NB4 (cell line): ENCODE measurements around the gene FLT4.

ENCODE experiments used
- DNase-seq: peaks from one replicate; pipeline ENCODE4 v3.0.0; 2010; ENCODE audit warnings: low read depth
- H3K4me3 ChIP-seq: one replicate; pipeline ENCODE4 v1.5.1; 2011; ENCODE audit warnings: mild to moderate bottlenecking, low read depth, low read length, moderate library complexity
- CTCF ChIP-seq: IDR thresholded peaks from one replicate; pipeline ENCODE4 v1.5.1; 2012; ENCODE audit warnings: low read depth, low read length
- MYC ChIP-seq: IDR thresholded peaks from 2 replicates; pipeline ENCODE4 v1.6.1; 2011; ENCODE audit warnings: low read depth, low read length
- POLR2A ChIP-seq: IDR thresholded peaks from 2 replicates; pipeline ENCODE4 v1.6.1; 2011; ENCODE audit warnings: mild to moderate bottlenecking; ENCODE audit not compliant: insufficient read length; ENCODE audit errors: extremely low read depth
- TF ChIP-seq, protein P1 (sequence below): IDR thresholded peaks from 2 replicates; pipeline ENCODE4 v1.6.1; 2011; ENCODE audit warnings: low read depth, low read length

The FLT4 gene

GRCh38 chr5:180647465-180647864, 1.9 kb downstream of the FLT4 start:
- TF ChIP-seq MYC (no peak), POLR2A (no peak), CTCF (no peak)
- TF ChIP-seq, protein P1, sequence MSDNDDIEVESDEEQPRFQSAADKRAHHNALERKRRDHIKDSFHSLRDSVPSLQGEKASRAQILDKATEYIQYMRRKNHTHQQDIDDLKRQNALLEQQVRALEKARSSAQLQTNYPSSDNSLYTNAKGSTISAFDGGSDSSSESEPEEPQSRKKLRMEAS: no peak
- no peak for DNase-seq
- H3K4me3 ChIP-seq: no peak overlapping the region

- TF ChIP-seq, protein P1: no peak
- TF ChIP-seq MYC: no peak
- no peak for TF ChIP-seq POLR2A
- no peak for TF ChIP-seq CTCF
- DNase-seq: no peak
- no peak overlapping the region for H3K4me3 ChIP-seq
These were observed 2.5 kb downstream of the FLT4 start for GRCh38 chr5:180646963-180647305.

DNA sequence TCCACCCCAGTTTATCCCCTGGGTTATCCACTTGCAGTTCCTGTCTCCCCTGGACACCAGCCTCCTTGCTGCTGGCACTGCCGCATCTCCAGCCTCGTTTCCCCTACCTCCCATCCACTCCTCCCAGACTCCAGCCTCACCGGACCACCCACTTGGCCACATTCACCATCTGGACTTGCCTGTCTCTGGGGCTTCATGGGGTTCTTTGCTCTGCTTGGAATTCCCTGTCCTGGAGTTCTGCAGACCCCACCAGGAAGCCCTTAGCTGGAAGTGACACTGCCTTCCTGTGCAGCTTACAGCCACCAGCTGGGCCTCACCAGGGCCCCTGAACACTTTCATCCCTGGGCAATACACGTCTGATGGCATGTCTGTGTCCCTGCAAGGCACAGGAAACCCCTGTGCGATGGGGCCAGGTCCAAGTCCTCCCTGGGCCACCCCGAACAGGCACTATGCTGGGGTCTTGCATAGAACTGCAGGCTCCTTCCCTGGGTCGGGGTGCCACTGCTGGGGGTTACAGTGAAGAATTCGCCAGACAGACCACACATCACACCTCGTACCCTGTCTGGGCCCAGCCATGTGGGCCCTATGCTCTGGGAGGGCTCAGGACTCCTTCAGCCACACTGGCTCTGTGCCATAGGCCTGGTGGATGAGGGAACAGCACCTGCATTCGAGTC, 3.0 kb downstream of the FLT4 start:
- no peak overlapping the region for H3K4me3 ChIP-seq
- DNase-seq: no peak
- no peak for TF ChIP-seq POLR2A

- DNase-seq: no peak
- no peak overlapping the region for H3K4me3 ChIP-seq
- TF ChIP-seq MYC (no peak), POLR2A (no peak), CTCF (no peak)
- TF ChIP-seq, protein P1: no peak
These were observed 3.9 kb downstream of the FLT4 start for GRCh38 chr5:180645274-180646204.

GRCh38 chr5:180644825-180645273, 4.6 kb downstream of the FLT4 start:
- H3K4me3 ChIP-seq: no peak overlapping the region
- no peak for DNase-seq
- TF ChIP-seq CTCF (no peak), POLR2A (no peak), MYC (no peak)
- TF ChIP-seq, protein P1: no peak

- no peak overlapping the region for H3K4me3 ChIP-seq
These were observed 5.1 kb downstream of the FLT4 start for GRCh38 chr5:180644129-180644824.

More at GRCh38 chr5:180644129-180644824, 5.1 kb downstream of the FLT4 start:
- no peak for DNase-seq
- TF ChIP-seq POLR2A (no peak), CTCF (no peak), MYC (no peak)
- TF ChIP-seq, protein P1: no peak
